Right lobe of liver (tissue), 4 donors: ENCODE data around the gene AHDC1.

Experiments
- CTCF ChIP-seq, 4 donors: fragments of 200-600 bp in 3 of 4; fragments of 450-650 bp in 1 of 4; IDR thresholded peaks; one replicate each; pipeline versions ENCODE4 v1.5.1 to v1.8.0; 2016 to 2022; ENCODE audit warnings: antibody characterized with exemption in 4 of 4, mild to moderate bottlenecking in 2 of 4
- POLR2A ChIP-seq: fragments of 450-650 bp; IDR thresholded peaks from one replicate; pipeline ENCODE4 v1.6.1; 2017; ENCODE audit warnings: antibody characterized with exemption, mild to moderate bottlenecking
- donor health status: DM: no; HTN: no; CAD: no.
- donor health status: DM: no; HTN: no; CAD: no.
- donor health status: DM: no; HTN: yes; CAD: no.

DNA sequence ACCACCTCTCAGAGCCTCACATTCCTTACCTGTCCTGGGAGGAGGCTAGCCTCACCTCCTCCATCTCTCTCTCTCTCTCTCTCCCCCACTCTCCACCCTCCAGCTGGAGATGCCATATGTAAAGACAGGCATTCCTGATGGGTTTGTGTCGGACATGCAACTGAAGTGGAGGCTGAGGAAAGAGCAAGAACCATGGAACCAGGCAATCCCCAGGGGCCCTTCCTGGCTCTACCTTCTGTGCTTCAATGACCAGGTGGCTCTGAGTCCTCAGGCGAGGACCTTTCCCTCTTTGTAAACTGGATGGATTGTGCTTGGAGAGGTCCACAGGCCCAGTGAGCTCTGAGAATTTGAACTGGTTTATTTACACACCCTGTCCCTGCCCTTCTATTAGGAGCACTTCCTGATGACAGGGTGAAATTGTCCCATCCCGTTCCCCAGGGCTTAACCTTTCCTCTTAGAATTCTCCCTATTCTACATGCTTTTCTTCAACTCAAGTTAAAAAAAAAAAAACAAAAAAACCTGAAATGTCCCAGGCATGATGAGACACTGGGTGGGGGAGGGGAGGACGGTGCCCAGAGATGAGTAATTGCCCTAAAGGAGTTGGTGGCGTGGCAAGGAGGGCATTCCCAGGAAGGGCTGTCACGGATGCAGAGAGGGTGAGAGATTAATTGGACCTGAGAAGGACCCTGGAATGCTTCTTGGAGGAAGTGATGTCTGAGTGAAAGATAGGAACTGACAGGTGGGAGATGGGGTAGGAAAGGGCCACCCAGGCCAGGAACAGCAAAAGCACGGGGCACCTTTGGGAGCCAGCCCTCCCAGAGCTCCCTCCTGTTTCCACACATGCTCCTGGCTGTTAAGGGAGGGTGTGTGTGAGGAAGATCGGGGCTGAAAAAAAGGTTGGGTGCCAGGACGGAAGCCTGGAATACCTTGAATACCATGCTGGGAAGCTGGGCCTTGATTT is 63.8 kb downstream of the AHDC1 start:
- no peak for TF ChIP-seq CTCF (IDR thresholded peaks at IDR 0.05)
- no peak for TF ChIP-seq POLR2A
